22Rv1 (cell line): Measurements from ENCODE around the gene TCF4.

Experiments
- H3K27ac ChIP-seq: fragments of 450-650 bp; 2 replicates; pipeline ENCODE4 v1.5.1; 2017
- CTCF ChIP-seq: fragments of 450-650 bp; IDR thresholded peaks from 2 replicates; pipeline ENCODE4 v1.5.1; 2017; ENCODE audit warnings: mild to moderate bottlenecking
- ZFX ChIP-seq: fragments of 450-650 bp; IDR thresholded peaks from 2 replicates; pipeline ENCODE4 v1.6.1; 2017; ENCODE audit warnings: antibody characterized with exemption, borderline replicate concordance

TCF4 gene

DNA sequence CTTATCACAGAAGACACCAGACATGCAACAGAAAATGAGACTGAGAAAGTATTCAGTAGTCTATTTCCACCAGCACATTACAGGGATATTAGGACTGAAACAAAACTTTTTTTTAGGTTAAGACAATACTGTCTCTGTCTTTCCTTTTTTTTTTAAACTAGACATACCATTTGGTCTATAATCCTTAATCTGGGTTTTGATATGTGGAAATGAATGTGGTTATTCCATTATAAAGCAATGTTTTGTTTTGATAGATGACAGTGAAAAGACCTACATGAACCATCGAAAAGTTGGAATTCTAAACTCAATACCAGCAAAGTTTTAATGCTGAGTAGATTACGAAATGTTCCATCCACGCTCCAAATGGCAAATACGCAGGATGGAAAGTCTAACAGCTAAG, 123.4 kb downstream of the TCF4 start:
- TF ChIP-seq ZFX (no peak), CTCF (no peak)
- H3K27ac ChIP-seq, result no peak overlapping the region

GRCh38 chr18:55462652-55463051, 125.3 kb downstream of the TCF4 start:
- TF ChIP-seq CTCF, result no peak
- no peak for TF ChIP-seq ZFX
- H3K27ac ChIP-seq, result no peak overlapping the region

GRCh38 chr18:55461848-55462247, 126.1 kb downstream of the TCF4 start:
- H3K27ac ChIP-seq, result no peak overlapping the region
- TF ChIP-seq CTCF (no peak), ZFX (no peak)

GRCh38 chr18:55458456-55459203, 129.4 kb downstream of the TCF4 start:
- no peak for TF ChIP-seq CTCF
- no peak overlapping the region for H3K27ac ChIP-seq

- no peak for TF ChIP-seq ZFX
- TF ChIP-seq CTCF, result no peak
- no peak overlapping the region for H3K27ac ChIP-seq
Measured at GRCh38 chr18:55457028-55457427, 131.0 kb downstream of the TCF4 start.

GRCh38 chr18:55455938-55456337, 132.1 kb downstream of the TCF4 start:
- H3K27ac ChIP-seq, result no peak overlapping the region
- TF ChIP-seq CTCF (no peak), ZFX (no peak)

DNA sequence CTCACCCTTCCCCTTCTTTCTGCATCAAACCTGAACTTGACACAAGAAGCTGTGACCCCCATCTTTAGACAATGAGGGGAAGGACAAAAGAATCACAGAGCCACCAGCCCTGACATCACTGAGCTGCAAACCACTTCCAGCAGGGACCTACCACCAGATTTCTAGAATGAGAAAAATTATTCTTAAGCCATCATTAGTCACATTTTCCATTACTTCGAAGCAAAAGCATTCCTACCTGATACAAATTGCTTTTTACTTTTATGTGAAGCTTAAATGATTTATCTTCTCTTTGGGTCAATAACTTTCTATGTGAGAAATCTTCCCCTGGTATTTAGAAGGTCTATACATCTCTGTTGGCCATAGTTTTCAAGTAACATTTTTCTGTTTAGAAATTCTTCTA, 134.8 kb downstream of the TCF4 start:
- TF ChIP-seq ZFX (no peak), CTCF (no peak)
- H3K27ac ChIP-seq, result no peak overlapping the region
